OCI-LY1 (cell line): ENCODE results near the gene ATP6V0E1.

Experiments
- EZH2 ChIP-seq: fragments of 200-600 bp; sonication (generic), shearing (Covaris generic); IDR thresholded peaks from 2 replicates; pipeline ENCODE4 v1.8.0; 2017; ENCODE audit warnings: borderline replicate concordance, mixed run types, mild to moderate bottlenecking, antibody characterized with exemption, low read length, moderate library complexity, mixed read lengths
- TF ChIP-seq, protein P1 (sequence below): fragments of 200-600 bp; sonication (generic), shearing (Covaris generic); IDR thresholded peaks from 2 replicates; pipeline ENCODE4 v1.5.1; 2017; ENCODE audit warnings: mild to moderate bottlenecking, antibody characterized with exemption, low read length, moderate library complexity, mixed read lengths

DNA sequence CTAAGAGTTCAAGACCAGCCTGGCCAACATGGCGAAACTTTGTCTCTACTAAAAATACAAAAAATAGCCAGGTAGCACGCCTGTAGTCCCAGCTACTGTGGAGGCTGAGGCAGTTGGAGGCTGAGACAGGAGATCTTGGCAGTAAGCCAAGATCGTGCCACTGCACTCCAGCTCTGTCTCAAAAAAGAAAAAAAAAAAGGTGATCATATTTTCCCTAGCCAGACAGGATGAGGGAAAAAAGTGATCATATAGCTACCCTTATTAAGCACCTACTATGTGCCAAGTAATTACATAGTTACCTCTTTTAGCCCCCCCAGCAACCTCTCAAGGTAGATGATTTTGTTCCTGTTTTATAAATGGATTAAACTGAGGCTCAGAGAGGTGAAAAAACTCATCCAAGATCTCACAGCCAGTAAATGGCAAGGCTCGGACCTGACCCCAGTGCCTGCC is 42.5 kb upstream of the ATP6V0E1 start:
- TF ChIP-seq, protein P1, sequence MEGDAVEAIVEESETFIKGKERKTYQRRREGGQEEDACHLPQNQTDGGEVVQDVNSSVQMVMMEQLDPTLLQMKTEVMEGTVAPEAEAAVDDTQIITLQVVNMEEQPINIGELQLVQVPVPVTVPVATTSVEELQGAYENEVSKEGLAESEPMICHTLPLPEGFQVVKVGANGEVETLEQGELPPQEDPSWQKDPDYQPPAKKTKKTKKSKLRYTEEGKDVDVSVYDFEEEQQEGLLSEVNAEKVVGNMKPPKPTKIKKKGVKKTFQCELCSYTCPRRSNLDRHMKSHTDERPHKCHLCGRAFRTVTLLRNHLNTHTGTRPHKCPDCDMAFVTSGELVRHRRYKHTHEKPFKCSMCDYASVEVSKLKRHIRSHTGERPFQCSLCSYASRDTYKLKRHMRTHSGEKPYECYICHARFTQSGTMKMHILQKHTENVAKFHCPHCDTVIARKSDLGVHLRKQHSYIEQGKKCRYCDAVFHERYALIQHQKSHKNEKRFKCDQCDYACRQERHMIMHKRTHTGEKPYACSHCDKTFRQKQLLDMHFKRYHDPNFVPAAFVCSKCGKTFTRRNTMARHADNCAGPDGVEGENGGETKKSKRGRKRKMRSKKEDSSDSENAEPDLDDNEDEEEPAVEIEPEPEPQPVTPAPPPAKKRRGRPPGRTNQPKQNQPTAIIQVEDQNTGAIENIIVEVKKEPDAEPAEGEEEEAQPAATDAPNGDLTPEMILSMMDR, result no peak
- TF ChIP-seq EZH2, result no peak
